GM18499 (cell line): ENCODE measurements around the gene PCLO.
"Not testable (repeated sequence)": the region's sequence is repeated elsewhere in the genome, so short reads cannot be mapped to it uniquely, and the experiment has no call there.

Experiments used
- ATAC-seq: cut with Tn5 transposase; IDR thresholded peaks from one replicate; pipeline ENCODE4 v1.9.1; 2021; ENCODE audit warnings: moderate number of reproducible peaks; ENCODE audit not compliant: insufficient read depth, unreplicated experiment

The PCLO gene

GRCh38 chr7:83143107-83143506 lies 19.6 kb downstream of the PCLO start:
- ATAC-seq: no peak

- ATAC-seq: no peak
These were observed 20.3 kb downstream of the PCLO start for GRCh38 chr7:83142365-83142764.

- ATAC-seq: no peak
These were observed 20.8 kb downstream of the PCLO start for GRCh38 chr7:83141927-83142326.

GRCh38 chr7:83130623-83131545 lies 31.8 kb downstream of the PCLO start:
- no peak for ATAC-seq

GRCh38 chr7:83130191-83130590 lies 32.5 kb downstream of the PCLO start:
- ATAC-seq: no peak

GRCh38 chr7:83119494-83119893 lies 43.2 kb downstream of the PCLO start:
- ATAC-seq: no peak

- ATAC-seq: no peak
These were observed 43.7 kb downstream of the PCLO start for GRCh38 chr7:83119026-83119382.

GRCh38 chr7:83118347-83119025 lies 44.2 kb downstream of the PCLO start:
- ATAC-seq: no peak

- ATAC-seq: no peak
These were observed 45.2 kb downstream of the PCLO start for GRCh38 chr7:83117466-83117865.

GRCh38 chr7:83111391-83111790 lies 51.3 kb downstream of the PCLO start:
- no peak for ATAC-seq

GRCh38 chr7:83109352-83109751 lies 53.3 kb downstream of the PCLO start:
- no peak for ATAC-seq

GRCh38 chr7:83105948-83106347 lies 56.7 kb downstream of the PCLO start:
- no peak for ATAC-seq

- no peak for ATAC-seq
These were observed 57.6 kb downstream of the PCLO start for GRCh38 chr7:83105063-83105462.

- ATAC-seq: no peak
These were observed 61.2 kb downstream of the PCLO start for GRCh38 chr7:83101530-83101929.

GRCh38 chr7:83096065-83096580 lies 66.6 kb downstream of the PCLO start:
- ATAC-seq: no peak

GRCh38 chr7:83085299-83085698 lies 77.4 kb downstream of the PCLO start:
- no peak for ATAC-seq

- not testable (repeated sequence) for ATAC-seq
These were observed 82.8 kb downstream of the PCLO start for GRCh38 chr7:83079879-83080278.

GRCh38 chr7:83077328-83077727 lies 85.4 kb downstream of the PCLO start:
- no peak for ATAC-seq

- no peak for ATAC-seq
These were observed 89.8 kb downstream of the PCLO start for GRCh38 chr7:83072576-83073517.

- no peak for ATAC-seq
These were observed 97.0 kb downstream of the PCLO start for GRCh38 chr7:83065714-83066113.
